Activated CD4-positive, alpha-beta T cell treated with anti-CD3 and anti-CD28 coated beads for 36 hours (primary cell): Measurements from ENCODE around the gene CNOT8. TPM values are rescaled to one million over a fixed set of nuclear protein-coding genes. Genes with fewer than 3 reads are reported as not detected.

Experiments
- ATAC-seq: fragments of 200-7000 bp; cut with Tn5 transposase; one replicate; pipeline ENCODE4 v1.10.0; 2021; ENCODE audit warnings: mild to moderate bottlenecking, moderate library complexity
- CTCF ChIA-PET: fragments of 350-600 bp; sonication (Branson Sonifier 250); formaldehyde crosslinking; loops from one replicate; lab custom pipeline; 2021; ENCODE audit warnings: antibody characterized with exemption; lab: Charles Lee
- POLR2A ChIA-PET: fragments of 350-600 bp; sonication (Branson Sonifier 250); formaldehyde crosslinking; loops from one replicate; lab custom pipeline; 2021; ENCODE audit warnings: antibody characterized with exemption, inconsistent platforms; lab: Charles Lee
- DNase-seq: peaks from one replicate; pipeline ENCODE4 v3.0.0-alpha.2; 2020
- H3K27ac Mint-ChIP-seq: one replicate; pipeline ENCODE4 v1.8.0; 2021; ENCODE audit warnings: mixed read lengths
- H3K27me3 Mint-ChIP-seq: one replicate; pipeline ENCODE4 v1.8.0; 2021; ENCODE audit warnings: mixed read lengths
- H3K36me3 Mint-ChIP-seq: one replicate; pipeline ENCODE4 v1.8.0; 2021; ENCODE audit warnings: low read depth, mixed read lengths
- H3K4me1 Mint-ChIP-seq: one replicate; pipeline ENCODE4 v1.8.0; 2021; ENCODE audit warnings: mixed read lengths
- H3K4me3 Mint-ChIP-seq: one replicate; pipeline ENCODE4 v1.8.0; 2021; ENCODE audit warnings: mild to moderate bottlenecking, moderate library complexity, mixed read lengths
- H3K9me3 Mint-ChIP-seq: one replicate; pipeline ENCODE4 v1.8.0; 2021; ENCODE audit warnings: low read depth, mixed read lengths
- intact Hi-C, 2 experiments: fragments of 100-400 bp; cut with DNase I in 1 of 2; cut with micrococcal nuclease in 1 of 2; formaldehyde crosslinking; loops; one replicate each; pipeline versions ENCODE4 v1.14.2 to v1.15.1; 2022 to 2024; cut with DNase I, micrococcal nuclease
- total RNA-seq, 2 experiments: library from RNA; stranded (reverse); gene quantifications; one replicate each; pipeline ENCODE4 v1.2.3, GENCODE V29; 2021

CNOT8 gene
- 10 to 100 TPM; 61.8 to 78.1 TPM for total RNA-seq

DNA sequence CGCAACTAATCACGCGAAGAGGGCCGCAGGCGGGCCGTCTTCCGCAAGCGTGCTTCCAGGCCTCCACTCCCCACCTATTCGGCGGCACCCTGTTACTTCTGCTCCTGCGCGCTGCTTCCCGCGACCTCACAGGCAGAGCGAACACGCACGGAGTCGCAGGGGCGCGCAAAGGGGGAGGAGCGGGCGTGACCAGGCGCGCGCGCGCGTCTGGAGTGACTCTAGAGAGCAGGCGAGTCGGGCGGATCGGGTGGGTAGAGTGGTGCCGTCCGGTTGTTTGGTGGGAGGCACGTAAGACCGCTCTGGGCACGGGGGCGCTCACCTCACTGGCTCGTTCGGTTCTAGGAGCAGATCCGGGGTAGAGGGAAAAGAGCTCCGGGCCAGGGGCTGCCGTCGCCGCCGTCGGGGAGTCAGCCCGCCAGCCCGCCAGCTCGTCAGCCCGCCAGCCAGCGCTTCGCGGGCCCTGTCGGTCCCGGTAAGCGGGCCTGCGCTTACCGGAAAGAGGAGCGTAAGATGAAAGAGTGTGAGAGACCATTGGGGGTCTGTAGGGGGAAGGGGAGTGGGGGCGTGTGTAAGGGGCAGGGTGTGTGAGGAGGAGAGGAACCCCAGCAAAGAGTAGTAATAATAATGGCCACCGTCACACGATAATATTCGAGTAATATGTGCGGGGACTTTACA is at the start of gene CNOT8:
CNOT8 (plus strand) TSS at position 331 of the 675 bp plus-strand sequence. CDS start 4,652 bp downstream, outside the sequence.
- peak; percentile 82 for ATAC-seq
- Mint-ChIP-seq H3K36me3 (peaks cover 37% of the 10 kb centered on the region), H3K27me3 (no peaks in the 10 kb centered on the region), H3K4me1 (peaks cover 40% of the 10 kb centered on the region), H3K9me3 (no peaks in the 10 kb centered on the region), H3K4me3 (peak within 1 kb of the TSS; percentile 99), H3K27ac (peak within 1 kb of the TSS; percentile 98)
- ChIA-PET POLR2A (interaction anchor here (0.6 to 1.0 kb wide), 7 partner anchors 10 to 379 kb away, joined by 3 to 8 read pairs (median 5); partner anchors contain the start of gene GEMIN5), CTCF (interaction anchor here (0.6 kb wide), 1 partner anchor 174 kb away, joined by 3 read pairs; no protein-coding TSS in a partner anchor)
- intact Hi-C loops, result loop anchor here (1.0 to 5.0 kb wide), 10 partner anchors 29 to 820 kb away; partner anchors contain the start of genes LARP1 (in 2 of the 2), SAP30L (in 2 of the 2), FAM114A2 (in 1 of the 2) and GALNT10 (in 1 of the 2)
- peak; percentile 99 for DNase-seq

GRCh38 chr5:154811239-154811638 is 47.2 kb upstream of the CNOT8 start:
- Mint-ChIP-seq H3K36me3 (peaks cover 75% of the 10 kb centered on the region), H3K27me3 (no peaks in the 10 kb centered on the region), H3K27ac (peak overlapping the region; percentile 47), H3K4me3 (no peak overlapping the region), H3K9me3 (no peaks in the 10 kb centered on the region), H3K4me1 (peaks cover 24% of the 10 kb centered on the region)
- ATAC-seq (no peak), DNase-seq (no peak)
- ChIA-PET POLR2A (no interaction called here), CTCF (interaction anchor here (0.7 to 1.8 kb wide), 6 partner anchors 10 to 165 kb away, joined by 3 to 8 read pairs (median 4); no protein-coding TSS in a partner anchor)
- intact Hi-C loops, result loop anchor here (1.0 to 5.0 kb wide), 2 partner anchors 54 to 56 kb away; partner anchors contain the start of gene LARP1 (in 2 of the 2)

GRCh38 chr5:154811653-154812465 is 46.6 kb upstream of the CNOT8 start:
- Mint-ChIP-seq H3K27me3 (no peaks in the 10 kb centered on the region), H3K27ac (peak overlapping the region; percentile 58), H3K36me3 (peaks cover 75% of the 10 kb centered on the region), H3K9me3 (no peaks in the 10 kb centered on the region), H3K4me1 (peaks cover 24% of the 10 kb centered on the region), H3K4me3 (no peak overlapping the region)
- ChIA-PET CTCF (interaction anchor here (0.8 to 1.8 kb wide), 5 partner anchors 10 to 165 kb away, joined by 3 to 8 read pairs (median 4); no protein-coding TSS in a partner anchor), POLR2A (no interaction called here)
- peak; percentile 81 for DNase-seq
- ATAC-seq, result peak; percentile 87
- intact Hi-C loops, result loop anchor here (1.0 to 5.0 kb wide), 3 partner anchors 55 to 162 kb away; partner anchors contain the start of gene LARP1 (in 2 of the 2)

DNA sequence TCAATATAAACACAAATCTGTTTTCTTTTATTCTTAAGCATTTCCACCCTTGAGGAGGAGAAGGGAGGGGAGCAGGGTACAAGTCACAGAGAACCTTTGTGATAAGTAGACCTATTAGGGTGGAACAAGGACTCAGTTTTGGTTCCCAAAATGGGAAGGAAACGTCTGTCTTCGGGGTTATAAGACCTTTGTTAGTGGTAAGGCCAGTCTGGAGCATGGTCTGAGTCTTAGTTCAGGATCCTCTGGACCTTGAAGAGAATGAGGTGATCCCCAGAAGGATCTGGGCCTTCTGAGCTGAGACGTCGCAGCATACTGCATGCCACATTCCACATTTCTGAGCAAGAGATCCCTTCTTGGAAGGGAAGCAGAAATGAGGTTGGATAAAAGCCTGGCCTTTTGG is 45.3 kb upstream of the CNOT8 start:
- intact Hi-C loops, result loop anchor here in 1 of 2 experiments (5.0 kb wide), 1 partner anchor 56 kb away; the partner anchor contains the start of gene LARP1
- H3K27ac Mint-ChIP-seq, result peak overlapping the region; percentile 58
- no peak for DNase-seq
- CTCF ChIA-PET, result interaction anchor here (0.6 to 1.2 kb wide), 2 partner anchors 16 to 165 kb away, joined by 3 read pairs; no protein-coding TSS in a partner anchor
- peaks cover 76% of the 10 kb centered on the region for H3K36me3 Mint-ChIP-seq
- H3K9me3 Mint-ChIP-seq, result no peaks in the 10 kb centered on the region
- POLR2A ChIA-PET, result no interaction called here
- H3K4me1 Mint-ChIP-seq, result peaks cover 24% of the 10 kb centered on the region
- H3K4me3 Mint-ChIP-seq, result no peak overlapping the region
- no peaks in the 10 kb centered on the region for H3K27me3 Mint-ChIP-seq
- ATAC-seq, result no peak

- Mint-ChIP-seq H3K9me3 (no peaks in the 10 kb centered on the region), H3K27me3 (no peaks in the 10 kb centered on the region), H3K36me3 (peaks cover 74% of the 10 kb centered on the region), H3K27ac (peak overlapping the region; percentile 47), H3K4me1 (peaks cover 24% of the 10 kb centered on the region), H3K4me3 (no peak overlapping the region)
- POLR2A ChIA-PET, result no interaction called here
- CTCF ChIA-PET, result interaction anchor here (0.6 to 1.2 kb wide), 2 partner anchors 16 to 166 kb away, joined by 3 read pairs; no protein-coding TSS in a partner anchor
- ATAC-seq, result no peak
- DNase-seq, result peak; percentile 19
- intact Hi-C loops, result loop anchor here in 1 of 2 experiments (5.0 kb wide), 1 partner anchor 56 kb away; the partner anchor contains the start of gene LARP1
These were observed 44.7 kb upstream of the CNOT8 start for GRCh38 chr5:154813736-154814135.

GRCh38 chr5:154815025-154815424 is 43.4 kb upstream of the CNOT8 start:
- Mint-ChIP-seq H3K4me3 (no peak overlapping the region), H3K9me3 (no peaks in the 10 kb centered on the region), H3K4me1 (peaks cover 24% of the 10 kb centered on the region), H3K36me3 (peaks cover 79% of the 10 kb centered on the region), H3K27ac (peak overlapping the region; percentile 72), H3K27me3 (no peaks in the 10 kb centered on the region)
- ChIA-PET POLR2A (interaction anchor here (0.6 kb wide), 1 partner anchor 167 kb away, joined by 3 read pairs; no protein-coding TSS in a partner anchor), CTCF (no interaction called here)
- ATAC-seq (no peak), DNase-seq (no peak)
- intact Hi-C loops, result no loop called here

DNA sequence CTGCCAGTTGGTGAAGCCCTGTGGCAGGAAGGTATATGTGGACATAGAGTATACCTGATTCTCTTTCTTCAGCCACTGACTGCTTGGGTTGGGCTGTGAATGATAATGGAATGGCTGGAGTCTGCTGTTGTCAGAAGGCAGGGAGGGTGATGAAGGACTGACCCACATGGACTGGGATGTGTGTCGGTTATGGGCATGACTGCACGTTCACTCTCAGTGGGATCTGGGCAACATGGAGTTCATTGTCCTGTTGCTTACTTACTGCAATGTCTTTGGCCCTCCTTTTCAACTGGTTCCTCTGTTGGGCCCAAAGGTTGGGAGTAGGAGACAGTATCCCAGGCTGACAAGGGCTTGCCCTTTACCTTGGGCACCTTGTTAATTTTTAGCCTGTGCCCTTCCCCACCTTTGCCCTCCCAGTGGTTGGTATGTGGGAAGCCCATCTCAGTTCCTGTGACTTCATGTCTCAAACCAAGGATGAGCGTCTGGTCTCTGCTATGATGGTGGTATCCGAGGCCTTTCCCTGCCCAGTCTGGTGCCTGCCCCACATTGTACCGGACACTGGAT is 42.7 kb upstream of the CNOT8 start:
- no peaks in the 10 kb centered on the region for H3K27me3 Mint-ChIP-seq
- DNase-seq (no peak), ATAC-seq (no peak)
- intact Hi-C loops, result no loop called here
- H3K27ac Mint-ChIP-seq, result no peak overlapping the region
- peaks cover 80% of the 10 kb centered on the region for H3K36me3 Mint-ChIP-seq
- POLR2A ChIA-PET, result interaction anchor here (0.6 kb wide), 1 partner anchor 168 kb away, joined by 3 read pairs; no protein-coding TSS in a partner anchor
- CTCF ChIA-PET, result no interaction called here
- H3K4me1 Mint-ChIP-seq, result peaks cover 24% of the 10 kb centered on the region
- H3K9me3 Mint-ChIP-seq, result no peaks in the 10 kb centered on the region
- no peak overlapping the region for H3K4me3 Mint-ChIP-seq

- no peak for ATAC-seq
- ChIA-PET POLR2A (no interaction called here), CTCF (interaction anchor here (0.7 kb wide), 1 partner anchor 23 kb away, joined by 3 read pairs; no protein-coding TSS in a partner anchor)
- Mint-ChIP-seq H3K36me3 (peaks cover 74% of the 10 kb centered on the region), H3K9me3 (no peaks in the 10 kb centered on the region), H3K4me1 (peaks cover 14% of the 10 kb centered on the region), H3K27ac (peak overlapping the region; percentile 10), H3K4me3 (no peak overlapping the region), H3K27me3 (no peaks in the 10 kb centered on the region)
- intact Hi-C loops, result no loop called here
- DNase-seq, result no peak
These were observed 41.4 kb upstream of the CNOT8 start for GRCh38 chr5:154816891-154817492.

DNA sequence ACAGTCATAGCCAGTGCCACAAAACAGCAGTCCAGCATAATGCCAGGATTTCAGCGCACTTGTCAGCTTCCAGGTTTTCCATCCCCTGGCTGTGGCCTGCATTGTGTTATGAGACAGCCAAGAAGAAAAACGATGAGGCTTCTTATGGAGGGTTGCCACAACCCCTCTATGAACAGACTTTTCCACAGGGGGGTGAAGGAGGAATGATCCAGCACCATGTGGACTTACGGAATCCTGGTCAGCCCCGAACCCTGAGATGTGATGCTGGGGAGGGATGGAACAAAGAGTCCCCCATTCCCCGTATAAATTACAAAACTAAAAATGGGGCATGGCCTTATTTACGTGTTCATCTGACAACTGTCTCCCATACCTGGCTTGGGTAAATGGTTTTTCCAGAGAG is 40.6 kb upstream of the CNOT8 start:
- ChIA-PET POLR2A (no interaction called here), CTCF (no interaction called here)
- Mint-ChIP-seq H3K36me3 (peaks cover 70% of the 10 kb centered on the region), H3K4me3 (no peak overlapping the region), H3K27me3 (no peaks in the 10 kb centered on the region), H3K4me1 (peaks cover 7% of the 10 kb centered on the region), H3K27ac (no peak overlapping the region), H3K9me3 (no peaks in the 10 kb centered on the region)
- DNase-seq, result no peak
- intact Hi-C loops, result no loop called here
- no peak for ATAC-seq

DNA sequence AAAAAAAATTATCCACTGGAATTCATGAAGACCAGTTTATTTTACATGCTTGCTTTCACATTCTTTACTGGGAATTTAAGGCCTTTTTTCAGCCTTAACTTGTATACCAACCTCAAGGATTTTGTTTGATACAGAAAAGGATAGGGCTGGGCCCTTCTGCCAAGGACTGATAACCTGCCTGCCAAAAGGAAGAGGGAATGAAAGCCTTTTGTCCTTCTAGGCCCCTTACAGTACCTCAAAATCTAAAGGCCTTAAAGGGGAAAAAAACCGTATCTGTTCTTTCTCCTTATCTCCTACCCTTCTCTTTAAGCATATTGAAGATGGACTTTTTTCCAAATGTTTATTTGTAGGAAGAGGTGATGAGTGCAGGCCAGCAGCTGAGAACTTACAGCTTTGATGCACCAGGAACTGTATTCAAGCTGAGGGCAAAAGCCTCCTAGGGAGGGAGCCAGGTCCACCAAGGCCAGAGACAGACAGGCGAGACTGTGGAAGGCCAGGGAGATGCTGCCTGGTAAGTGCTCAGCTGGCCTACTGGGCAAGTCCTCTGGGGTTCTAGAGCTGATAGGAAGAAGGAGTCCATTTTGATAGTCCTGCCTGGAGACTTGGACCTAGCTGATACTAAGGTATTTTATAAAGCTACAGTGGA is 39.8 kb upstream of the CNOT8 start:
- ATAC-seq (no peak), DNase-seq (no peak)
- H3K36me3 Mint-ChIP-seq, result peaks cover 68% of the 10 kb centered on the region
- H3K4me3 Mint-ChIP-seq, result no peak overlapping the region
- intact Hi-C loops, result no loop called here
- H3K27ac Mint-ChIP-seq, result no peak overlapping the region
- POLR2A ChIA-PET, result no interaction called here
- H3K9me3 Mint-ChIP-seq, result no peaks in the 10 kb centered on the region
- H3K4me1 Mint-ChIP-seq, result no peaks in the 10 kb centered on the region
- no peaks in the 10 kb centered on the region for H3K27me3 Mint-ChIP-seq
- CTCF ChIA-PET, result interaction anchor here (0.7 to 1.8 kb wide), 3 partner anchors 36 to 360 kb away, joined by 3 to 7 read pairs (median 3); no protein-coding TSS in a partner anchor
